Measurements from ENCODE around the gene SH3RF3.

Gene SH3RF3

DNA sequence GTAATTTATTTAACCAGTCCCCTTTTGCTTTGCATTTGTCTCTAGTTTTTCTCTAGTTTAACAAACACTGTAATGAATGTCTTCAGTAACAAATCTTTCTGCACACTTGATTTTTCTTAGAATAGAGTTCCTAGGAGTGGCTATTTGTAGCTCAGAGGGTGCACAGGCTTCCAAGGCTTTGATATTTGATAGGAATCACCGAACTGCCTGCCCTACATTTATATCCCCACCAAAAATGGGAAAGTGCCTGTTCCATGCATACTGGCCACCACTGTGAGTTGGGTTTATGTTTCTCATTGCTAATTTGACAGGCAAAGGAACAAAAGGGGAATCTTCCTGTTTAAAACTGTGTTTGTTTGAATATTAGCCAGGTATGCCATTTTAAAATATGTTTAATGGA, 238.7 kb downstream of the SH3RF3 start:
- no peak overlapping the region for H3K4me3 ChIP-seq (ENCODE audit: low read depth, low read length)
- TF ChIP-seq, protein P1, sequence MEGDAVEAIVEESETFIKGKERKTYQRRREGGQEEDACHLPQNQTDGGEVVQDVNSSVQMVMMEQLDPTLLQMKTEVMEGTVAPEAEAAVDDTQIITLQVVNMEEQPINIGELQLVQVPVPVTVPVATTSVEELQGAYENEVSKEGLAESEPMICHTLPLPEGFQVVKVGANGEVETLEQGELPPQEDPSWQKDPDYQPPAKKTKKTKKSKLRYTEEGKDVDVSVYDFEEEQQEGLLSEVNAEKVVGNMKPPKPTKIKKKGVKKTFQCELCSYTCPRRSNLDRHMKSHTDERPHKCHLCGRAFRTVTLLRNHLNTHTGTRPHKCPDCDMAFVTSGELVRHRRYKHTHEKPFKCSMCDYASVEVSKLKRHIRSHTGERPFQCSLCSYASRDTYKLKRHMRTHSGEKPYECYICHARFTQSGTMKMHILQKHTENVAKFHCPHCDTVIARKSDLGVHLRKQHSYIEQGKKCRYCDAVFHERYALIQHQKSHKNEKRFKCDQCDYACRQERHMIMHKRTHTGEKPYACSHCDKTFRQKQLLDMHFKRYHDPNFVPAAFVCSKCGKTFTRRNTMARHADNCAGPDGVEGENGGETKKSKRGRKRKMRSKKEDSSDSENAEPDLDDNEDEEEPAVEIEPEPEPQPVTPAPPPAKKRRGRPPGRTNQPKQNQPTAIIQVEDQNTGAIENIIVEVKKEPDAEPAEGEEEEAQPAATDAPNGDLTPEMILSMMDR (IDR thresholded peaks at IDR 0.05; ENCODE audit: insufficient read depth, low read depth, low read length, missing control alignments): no peak
- DNase-seq (ENCODE audit: low read depth): no peak

DNA sequence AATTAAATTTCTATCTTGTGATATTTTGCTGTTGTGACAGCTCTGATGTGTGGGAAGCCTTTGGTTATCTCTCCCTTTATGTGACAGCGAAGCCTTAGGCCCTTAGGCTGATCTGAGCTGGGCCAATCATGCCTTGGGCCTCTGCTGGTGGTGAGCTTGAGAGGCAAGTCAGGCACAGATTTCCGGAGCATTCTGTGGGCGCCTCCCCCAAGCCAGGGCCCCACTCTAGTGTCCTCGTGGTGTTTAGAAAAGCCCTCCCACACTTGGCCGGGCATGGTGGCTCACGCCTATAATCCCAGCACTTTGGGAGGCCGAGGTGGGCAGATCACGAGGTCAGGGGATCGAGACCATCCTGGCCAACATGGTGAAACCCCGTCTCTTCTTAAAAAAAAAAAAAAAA, 239.8 kb downstream of the SH3RF3 start:
- TF ChIP-seq, protein P1 (IDR thresholded peaks at IDR 0.05; ENCODE audit: insufficient read depth, low read depth, low read length, missing control alignments): no peak
- DNase-seq (ENCODE audit: low read depth): no peak
- no peak overlapping the region for H3K4me3 ChIP-seq (ENCODE audit: low read depth, low read length)

DNA sequence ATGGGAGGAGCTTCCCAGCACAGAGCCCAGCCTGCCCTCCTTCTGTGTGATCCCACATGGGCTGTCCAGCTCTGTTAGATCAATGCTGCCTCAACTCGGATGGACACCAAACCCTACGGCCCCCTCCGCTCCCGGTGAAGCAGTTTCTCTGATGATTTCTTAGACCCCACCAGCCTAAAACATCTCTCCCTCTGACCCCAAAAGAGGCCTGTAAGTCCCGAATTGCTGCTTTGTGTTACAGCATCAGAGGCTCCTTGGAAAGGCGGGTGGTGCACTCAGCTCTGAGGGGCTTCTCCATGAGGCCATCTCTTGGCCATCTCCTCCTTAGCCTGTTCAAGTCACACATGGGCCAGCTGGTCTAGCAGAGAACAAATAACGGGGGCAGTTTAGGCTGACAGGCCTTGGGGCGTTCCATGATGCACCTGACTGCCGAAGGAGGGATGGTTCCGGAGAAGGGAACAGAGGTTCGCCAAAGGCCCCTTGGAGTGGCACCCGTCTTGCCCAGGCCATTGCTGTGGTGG, 240.7 kb downstream of the SH3RF3 start:
- H3K4me3 ChIP-seq (ENCODE audit: low read depth, low read length): no peak overlapping the region
- TF ChIP-seq, protein P1 (IDR thresholded peaks at IDR 0.05; ENCODE audit: insufficient read depth, low read depth, low read length, missing control alignments): no peak
- DNase-seq (ENCODE audit: low read depth): no peak

DNA sequence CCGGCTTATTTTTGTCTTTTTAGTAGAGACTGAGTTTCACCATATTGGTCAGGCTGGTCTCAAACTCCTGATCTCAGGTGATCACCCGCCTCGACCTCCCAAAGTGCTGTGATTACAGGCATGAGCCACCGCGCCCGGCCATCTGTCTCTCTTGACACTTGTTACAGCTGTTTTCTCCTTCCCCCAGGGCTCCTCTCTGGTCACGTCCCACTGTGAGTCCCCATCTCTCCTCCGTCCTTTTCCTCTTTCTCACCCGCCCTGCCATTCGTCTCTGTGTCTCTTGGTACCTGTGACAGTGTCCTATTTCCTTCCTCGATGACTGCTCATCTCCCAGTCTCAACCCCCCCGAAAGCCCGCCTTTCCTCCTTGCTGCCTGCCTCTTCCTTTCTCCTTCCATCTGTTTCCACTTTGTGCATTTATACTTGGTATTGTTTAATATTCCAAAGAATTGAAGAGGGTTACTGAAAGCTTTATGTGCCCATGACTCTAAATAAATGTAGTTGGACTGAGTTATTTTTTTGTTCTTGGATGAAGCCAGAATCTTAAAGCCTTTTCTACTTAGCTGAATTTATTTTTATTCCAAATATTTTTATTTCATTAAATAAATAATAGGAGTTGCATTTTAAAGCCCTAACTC, 241.5 kb downstream of the SH3RF3 start:
- DNase-seq (ENCODE audit: low read depth): no peak
- TF ChIP-seq, protein P1 (IDR thresholded peaks at IDR 0.05; ENCODE audit: insufficient read depth, low read depth, low read length, missing control alignments): no peak
- no peak overlapping the region for H3K4me3 ChIP-seq (ENCODE audit: low read depth, low read length)

DNA sequence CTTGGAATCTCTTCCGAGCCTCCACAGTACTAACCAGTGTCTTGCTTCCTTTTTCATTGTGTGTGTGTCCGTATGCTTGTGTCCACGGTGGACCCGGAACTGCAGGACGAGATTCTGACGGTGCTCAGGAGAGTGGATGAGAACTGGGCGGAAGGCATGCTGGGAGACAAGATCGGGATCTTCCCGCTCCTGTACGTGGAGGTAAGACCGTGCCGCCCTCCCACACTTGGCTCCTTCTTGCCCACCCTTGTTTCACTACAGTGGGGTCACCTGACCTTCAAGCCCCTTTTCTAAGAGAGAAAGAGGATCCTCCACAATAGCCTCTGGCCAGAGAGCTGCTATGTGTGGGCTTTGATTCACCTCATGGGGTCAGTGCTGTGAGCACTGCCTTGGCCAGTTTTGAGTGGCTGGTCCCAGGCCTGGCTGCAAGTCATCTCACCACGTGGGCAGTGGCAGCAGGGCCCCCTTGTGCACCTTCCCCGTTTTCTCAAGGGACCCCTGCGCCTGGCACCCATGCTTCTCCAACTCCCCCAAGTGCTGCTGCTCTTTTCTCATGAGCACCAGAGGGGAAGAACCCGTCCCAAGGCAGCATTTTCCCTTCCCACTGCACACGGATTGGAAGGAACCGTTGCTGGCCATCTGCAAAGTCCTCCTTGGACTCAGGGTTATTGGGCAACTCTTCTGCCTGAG, 242.6 kb downstream of the SH3RF3 start:
- TF ChIP-seq, protein P1 (IDR thresholded peaks at IDR 0.05; ENCODE audit: insufficient read depth, low read depth, low read length, missing control alignments): no peak
- no peak for DNase-seq (ENCODE audit: low read depth)
- no peak overlapping the region for H3K4me3 ChIP-seq (ENCODE audit: low read depth, low read length)

DNA sequence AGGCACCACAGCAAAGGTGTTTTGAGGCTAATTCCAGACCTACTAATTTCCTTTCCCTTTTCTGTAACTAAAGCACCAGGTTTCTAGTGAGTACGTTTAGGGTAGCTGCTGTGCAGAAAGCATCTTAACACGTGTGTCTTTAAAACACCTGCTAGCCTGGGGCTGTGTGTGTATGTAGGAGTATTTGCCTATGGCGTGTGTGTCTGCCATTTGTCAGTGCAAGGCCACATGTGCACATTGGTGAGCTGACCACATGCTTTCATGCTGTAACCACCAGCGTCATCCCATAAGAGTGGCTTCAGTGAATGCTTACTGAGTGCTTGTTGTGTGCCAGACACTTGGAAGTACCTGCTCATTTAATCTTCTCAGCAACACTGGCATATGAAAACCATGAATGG, 243.2 kb downstream of the SH3RF3 start:
- DNase-seq (ENCODE audit: low read depth): no peak

More for the DNA sequence above, 243.2 kb downstream of the SH3RF3 start:
- TF ChIP-seq, protein P1 (IDR thresholded peaks at IDR 0.05; ENCODE audit: insufficient read depth, low read depth, low read length, missing control alignments): no peak
- H3K4me3 ChIP-seq (ENCODE audit: low read depth, low read length): no peak overlapping the region
